NCI-H1105 treated with DMSO at 0.1 percent for 48 hours (cell line): ENCODE data around the gene KAT8.

Source experiments
- DNase-seq: peaks from one replicate; lab custom pipeline; 2025; lab: John Stamatoyannopoulos, UW

Gene KAT8

DNA sequence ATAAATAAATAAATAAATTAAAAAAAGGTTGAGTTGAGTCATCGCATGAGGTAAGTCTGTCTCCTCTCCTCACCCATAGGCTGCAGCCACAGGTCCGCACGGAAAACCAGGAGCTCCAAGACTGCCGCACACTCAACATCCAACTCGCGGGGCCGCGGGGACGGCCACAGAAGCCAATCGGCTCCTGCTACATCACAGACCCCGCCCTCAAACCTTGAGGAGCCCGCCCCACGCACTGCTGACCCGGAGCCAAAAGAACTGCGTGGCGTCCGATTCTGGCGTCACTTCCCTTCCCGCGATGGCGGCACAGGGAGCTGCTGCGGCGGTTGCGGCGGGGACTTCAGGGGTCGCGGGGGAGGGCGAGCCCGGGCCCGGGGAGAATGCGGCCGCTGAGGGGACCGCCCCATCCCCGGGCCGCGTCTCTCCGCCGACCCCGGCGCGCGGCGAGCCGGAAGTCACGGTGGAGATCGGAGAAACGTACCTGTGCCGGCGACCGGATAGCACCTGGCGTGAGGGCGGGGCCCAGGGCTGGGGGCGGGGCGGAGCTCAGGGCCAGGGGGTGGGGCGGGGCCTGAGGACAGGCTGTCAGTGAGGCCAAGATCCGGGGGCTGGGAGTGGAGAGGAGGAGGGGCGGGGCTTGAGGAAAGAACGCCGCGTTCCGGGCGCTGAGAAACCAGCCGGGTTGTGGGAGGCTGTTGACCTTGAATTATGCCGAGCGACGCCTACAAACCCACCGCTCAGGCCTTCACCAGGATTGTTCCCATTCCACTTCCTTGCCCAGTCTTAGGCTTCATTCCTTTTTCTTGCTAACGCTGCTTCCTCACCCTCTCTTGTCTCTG is at the start of gene KAT8:
Gene KAT8, plus strand, starts transcription at position 281 of the 839 bp plus-strand sequence. Its CDS starts 18 bp downstream, at position 299.
- peak; percentile 94 for DNase-seq

DNA sequence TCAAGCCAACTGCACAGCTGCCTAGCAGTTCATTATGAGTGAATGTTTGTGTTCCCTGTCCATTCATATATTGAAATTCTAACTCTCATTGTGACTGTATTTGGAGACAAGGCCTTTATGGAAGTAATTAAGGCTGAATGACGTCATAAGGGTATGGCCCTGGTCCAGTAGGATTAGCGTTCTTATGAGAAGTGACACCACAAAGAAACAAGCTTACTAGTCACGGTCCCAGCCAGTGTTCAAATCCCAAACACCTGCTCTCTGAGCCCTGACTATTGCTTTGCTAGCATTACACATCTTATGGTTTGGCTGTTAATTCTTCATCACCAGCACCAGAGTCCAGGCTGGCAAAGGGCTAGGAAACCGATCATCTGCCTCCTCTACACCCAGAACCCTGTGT is 45.6 kb upstream of the KAT8 start:
- DNase-seq: no peak

DNA sequence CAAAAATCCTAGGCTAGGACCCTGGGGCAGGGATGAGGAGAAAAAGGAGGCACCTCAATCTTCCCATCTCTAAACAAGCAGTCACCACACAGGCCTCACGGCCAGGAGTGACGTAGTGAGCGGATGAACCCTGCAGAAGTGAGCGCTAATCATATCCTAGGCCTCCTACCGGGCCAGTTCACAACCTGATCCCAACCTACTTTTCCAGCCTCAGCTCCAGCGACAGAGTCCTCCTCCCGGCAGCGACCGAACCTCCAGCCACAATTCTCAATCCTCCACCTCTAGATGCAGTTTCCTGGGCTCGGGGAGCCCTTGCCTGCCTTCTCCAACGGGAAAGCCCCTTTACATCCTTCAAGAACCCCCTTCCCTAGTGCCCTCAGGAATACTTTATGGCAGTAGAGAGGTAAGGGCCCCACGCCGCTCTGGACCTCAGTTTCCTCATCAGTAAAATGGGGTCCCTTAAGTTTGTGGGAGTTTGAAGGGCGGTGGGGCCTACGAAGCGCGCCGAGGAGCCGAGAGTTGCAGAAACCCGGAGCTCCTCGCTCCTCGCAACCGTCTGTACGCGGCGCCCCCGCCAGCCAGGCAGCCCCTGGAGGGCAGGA is 44.8 kb upstream of the KAT8 start:
- DNase-seq: no peak

DNA sequence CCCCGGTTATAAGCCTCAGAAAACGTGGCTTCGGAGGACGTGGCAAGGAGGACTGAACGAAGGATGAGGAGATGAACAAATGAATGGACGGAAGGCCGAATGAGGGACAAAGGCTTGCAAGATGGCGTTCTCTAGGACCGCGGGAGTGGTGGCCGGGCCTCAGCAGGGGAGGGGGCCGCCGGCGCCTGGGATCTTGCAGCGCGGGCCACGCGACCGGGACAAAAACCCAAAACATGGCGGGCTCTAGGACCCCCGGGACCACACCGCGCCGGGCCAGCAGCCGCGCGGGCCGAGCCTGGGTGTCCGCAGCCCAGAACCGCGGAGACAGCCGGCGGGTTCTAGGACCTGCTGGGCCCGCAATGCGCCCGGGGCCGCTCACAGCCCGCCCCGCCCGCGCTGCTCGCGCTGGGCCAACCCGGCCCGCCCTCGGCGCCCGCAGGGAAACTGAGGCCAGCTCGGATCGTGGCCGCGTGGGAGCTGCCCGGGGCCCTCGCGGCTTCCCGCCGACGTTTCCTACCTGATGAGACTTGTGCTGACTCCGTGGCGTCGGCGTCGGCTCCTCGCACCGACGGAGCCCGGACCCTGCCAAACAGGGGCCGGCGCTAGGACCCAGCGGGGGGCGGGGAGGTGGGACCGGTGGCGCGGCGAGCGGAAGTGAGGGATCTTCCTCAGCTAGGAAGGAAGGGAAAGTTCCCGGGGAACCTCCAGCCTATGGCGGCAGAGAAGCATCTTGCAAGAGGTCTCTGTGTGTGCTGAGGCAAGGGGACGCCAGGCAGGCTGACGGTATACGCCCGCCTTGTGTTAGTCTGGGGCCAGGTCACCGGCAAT is 44.1 kb upstream of the KAT8 start:
- peak; percentile 71 for DNase-seq

DNA sequence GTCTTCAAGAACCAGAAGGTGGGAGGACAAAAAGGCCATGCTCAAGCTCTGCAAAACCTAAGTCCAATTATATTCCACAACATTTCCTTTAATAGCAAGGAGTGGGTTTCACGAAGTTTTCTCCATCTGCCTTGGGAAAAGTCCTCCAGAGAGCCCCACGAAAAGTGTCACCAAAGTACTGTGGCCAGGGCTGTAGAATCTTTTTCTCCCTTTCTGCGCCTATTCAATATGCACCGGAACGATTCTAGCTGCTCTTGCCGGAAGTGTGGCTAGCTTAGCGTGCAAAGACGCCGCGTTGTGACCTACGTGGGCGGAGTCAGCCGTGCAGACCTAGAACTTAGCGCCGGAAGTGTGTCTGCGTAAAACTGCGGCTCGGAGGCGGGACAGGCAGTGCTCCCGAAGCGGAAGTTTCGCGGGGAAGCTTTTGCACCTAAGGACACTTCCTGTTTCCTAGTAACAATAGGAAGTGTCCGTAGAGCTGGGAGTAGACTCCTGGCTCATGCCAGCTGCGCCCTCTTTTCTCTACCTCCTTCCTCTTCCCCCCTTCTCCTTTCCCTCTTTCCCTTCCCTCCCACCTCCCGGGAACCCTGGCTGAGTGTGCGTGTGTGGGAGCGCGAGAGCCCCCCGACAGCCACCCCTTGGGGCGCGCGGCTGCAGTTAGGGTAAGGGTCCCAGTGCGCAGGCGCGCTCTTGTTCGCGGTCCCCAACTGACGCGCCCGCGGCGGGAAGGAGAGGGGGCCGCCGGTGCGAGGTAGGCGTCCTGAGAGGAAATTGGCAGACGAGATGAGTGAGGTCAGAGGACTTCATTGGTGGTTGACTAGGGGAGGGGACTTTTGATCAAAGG is 43.3 kb upstream of the KAT8 start, which contains the start of the genes ZNF646 and ZNF668:
Gene ZNF646, plus strand, starts transcription at position 453 of the 844 bp plus-strand sequence. CDS start 1,903 bp downstream, outside the sequence.
Gene ZNF668, minus strand, starts transcription at position 271 of the 844 bp plus-strand sequence. CDS start 9,781 bp downstream, outside the sequence.
- DNase-seq: peak; percentile 98

DNA sequence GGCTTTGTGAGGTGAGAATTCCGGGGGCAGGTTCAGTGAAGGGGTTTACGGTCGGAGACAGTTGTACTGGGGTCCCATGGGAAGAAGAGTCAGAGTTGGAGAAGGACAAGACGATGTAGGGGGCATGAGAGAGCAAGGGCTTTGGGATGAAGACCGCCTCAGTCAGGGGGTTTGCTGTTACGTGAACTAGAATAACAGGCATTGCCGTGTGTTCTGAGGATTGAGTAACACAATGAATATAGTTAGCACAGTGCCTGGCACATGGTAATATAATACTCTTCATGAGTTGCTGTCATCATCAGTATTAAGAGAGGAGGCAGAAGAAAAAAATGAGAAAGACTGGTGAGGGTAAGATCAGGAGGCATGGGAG is 42.7 kb upstream of the KAT8 start:
- DNase-seq: no peak

DNA sequence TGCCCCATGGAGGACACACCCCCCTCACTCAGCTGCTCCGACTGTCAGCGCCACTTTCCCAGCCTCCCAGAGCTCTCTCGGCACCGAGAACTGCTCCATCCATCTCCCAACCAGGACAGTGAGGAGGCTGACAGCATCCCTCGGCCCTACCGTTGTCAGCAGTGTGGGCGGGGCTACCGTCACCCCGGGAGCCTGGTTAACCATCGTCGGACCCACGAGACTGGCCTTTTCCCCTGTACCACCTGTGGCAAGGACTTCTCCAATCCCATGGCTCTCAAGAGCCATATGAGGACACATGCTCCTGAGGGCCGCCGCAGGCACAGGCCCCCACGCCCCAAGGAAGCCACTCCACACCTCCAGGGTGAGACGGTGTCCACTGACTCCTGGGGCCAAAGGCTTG is 41.1 kb upstream of the KAT8 start:
- DNase-seq: no peak

DNA sequence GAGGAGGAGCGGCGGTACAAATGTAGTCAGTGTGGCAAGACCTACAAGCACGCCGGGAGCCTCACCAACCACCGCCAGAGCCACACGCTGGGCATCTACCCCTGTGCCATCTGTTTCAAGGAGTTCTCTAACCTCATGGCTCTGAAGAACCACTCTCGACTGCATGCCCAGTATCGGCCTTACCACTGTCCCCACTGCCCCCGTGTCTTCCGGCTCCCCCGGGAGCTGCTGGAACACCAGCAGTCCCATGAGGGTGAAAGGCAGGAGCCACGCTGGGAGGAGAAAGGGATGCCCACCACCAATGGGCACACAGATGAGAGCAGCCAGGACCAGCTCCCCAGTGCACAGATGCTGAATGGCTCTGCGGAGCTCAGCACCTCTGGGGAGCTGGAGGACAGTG is 40.4 kb upstream of the KAT8 start:
- DNase-seq: no peak

DNA sequence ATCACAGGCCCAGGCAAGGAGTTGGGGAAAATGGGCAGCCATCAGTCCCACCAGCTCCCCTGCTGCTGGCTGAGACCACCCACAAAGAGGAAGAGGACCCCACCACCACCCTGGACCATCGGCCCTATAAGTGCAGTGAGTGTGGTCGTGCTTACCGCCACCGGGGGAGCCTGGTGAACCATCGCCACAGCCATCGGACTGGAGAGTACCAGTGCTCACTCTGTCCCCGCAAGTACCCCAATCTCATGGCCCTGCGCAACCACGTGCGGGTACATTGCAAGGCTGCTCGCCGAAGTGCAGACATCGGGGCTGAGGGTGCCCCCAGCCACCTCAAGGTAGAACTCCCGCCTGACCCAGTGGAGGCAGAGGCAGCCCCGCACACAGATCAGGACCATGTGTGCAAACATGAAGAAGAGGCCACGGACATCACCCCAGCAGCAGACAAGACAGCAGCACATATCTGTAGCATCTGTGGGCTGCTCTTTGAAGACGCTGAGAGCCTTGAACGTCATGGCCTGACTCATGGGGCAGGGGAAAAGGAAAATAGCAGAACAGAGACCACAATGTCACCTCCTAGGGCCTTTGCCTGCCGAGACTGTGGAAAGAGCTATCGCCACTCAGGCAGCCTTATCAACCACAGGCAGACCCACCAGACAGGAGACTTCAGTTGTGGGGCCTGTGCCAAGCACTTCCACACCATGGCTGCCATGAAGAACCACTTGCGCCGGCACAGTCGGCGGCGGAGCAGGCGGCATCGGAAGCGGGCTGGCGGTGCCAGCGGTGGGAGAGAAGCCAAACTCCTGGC is 39.7 kb upstream of the KAT8 start:
- DNase-seq: no peak

DNA sequence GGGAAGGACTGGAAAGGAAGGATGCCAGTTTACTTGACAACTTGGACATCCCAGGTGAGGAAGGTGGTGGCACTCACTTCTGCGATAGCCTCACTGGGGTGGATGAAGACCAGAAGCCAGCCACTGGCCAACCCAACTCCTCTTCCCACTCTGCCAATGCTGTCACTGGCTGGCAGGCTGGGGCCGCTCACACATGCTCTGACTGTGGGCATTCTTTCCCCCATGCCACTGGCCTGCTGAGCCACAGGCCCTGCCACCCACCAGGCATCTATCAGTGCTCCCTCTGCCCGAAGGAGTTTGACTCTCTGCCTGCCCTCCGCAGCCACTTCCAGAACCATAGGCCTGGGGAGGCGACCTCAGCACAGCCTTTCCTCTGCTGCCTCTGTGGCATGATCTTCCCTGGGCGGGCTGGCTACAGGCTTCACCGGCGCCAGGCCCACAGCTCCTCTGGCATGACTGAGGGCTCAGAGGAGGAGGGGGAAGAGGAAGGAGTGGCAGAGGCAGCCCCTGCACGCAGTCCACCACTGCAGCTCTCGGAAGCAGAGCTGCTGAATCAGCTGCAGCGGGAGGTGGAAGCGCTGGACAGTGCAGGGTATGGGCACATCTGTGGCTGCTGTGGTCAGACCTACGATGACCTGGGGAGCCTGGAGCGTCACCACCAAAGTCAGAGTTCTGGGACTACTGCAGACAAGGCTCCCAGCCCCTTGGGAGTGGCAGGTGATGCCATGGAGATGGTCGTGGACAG is 38.7 kb upstream of the KAT8 start:
- no peak for DNase-seq

DNA sequence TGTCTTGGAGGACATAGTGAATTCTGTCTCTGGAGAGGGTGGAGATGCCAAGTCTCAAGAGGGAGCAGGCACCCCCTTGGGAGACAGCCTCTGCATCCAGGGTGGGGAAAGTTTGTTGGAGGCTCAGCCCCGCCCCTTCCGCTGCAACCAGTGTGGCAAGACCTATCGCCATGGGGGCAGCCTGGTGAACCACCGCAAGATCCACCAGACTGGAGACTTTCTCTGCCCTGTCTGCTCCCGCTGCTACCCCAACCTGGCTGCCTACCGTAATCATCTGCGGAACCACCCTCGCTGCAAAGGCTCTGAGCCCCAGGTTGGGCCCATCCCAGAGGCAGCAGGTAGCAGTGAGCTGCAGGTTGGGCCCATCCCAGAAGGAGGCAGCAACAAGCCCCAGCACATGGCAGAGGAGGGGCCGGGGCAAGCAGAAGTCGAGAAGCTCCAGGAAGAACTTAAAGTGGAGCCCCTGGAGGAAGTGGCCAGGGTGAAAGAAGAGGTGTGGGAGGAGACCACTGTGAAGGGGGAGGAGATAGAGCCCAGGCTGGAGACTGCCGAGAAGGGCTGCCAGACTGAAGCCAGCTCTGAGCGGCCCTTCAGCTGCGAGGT is 38.0 kb upstream of the KAT8 start:
- DNase-seq: no peak

DNA sequence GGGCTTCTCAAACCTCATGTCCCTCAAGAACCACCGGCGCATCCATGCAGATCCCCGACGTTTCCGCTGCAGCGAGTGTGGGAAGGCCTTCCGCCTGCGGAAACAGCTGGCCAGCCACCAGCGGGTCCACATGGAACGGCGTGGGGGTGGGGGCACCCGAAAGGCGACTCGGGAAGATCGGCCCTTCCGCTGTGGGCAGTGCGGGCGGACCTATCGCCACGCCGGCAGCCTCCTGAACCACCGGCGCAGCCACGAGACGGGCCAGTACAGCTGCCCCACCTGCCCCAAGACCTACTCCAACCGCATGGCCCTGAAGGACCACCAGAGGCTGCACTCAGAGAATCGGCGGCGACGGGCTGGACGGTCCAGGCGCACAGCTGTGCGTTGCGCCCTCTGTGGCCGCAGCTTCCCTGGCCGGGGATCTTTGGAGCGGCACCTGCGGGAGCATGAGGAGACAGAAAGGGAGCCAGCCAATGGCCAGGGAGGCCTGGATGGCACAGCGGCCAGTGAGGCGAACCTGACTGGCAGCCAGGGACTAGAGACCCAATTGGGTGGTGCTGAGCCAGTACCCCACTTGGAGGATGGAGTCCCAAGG is 37.3 kb upstream of the KAT8 start:
- no peak for DNase-seq

DNA sequence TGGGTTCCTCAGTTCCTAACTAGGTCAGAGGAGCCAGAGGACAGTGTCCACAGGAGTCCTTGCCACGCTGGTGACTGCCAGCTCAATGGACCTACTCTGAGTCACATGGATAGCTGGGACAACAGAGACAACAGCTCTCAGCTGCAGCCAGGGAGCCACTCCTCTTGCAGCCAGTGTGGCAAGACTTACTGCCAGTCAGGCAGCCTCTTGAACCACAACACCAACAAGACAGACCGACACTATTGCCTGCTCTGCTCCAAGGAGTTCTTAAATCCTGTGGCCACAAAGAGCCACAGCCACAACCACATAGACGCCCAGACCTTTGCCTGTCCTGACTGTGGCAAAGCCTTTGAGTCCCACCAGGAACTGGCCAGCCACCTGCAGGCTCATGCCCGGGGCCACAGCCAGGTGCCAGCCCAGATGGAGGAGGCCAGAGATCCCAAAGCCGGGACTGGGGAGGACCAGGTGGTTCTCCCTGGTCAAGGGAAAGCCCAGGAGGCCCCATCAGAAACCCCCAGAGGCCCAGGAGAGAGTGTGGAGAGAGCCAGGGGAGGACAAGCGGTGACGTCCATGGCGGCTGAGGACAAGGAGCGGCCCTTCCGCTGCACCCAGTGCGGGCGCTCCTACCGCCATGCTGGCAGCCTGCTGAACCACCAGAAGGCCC is 36.6 kb upstream of the KAT8 start:
- DNase-seq: no peak

DNA sequence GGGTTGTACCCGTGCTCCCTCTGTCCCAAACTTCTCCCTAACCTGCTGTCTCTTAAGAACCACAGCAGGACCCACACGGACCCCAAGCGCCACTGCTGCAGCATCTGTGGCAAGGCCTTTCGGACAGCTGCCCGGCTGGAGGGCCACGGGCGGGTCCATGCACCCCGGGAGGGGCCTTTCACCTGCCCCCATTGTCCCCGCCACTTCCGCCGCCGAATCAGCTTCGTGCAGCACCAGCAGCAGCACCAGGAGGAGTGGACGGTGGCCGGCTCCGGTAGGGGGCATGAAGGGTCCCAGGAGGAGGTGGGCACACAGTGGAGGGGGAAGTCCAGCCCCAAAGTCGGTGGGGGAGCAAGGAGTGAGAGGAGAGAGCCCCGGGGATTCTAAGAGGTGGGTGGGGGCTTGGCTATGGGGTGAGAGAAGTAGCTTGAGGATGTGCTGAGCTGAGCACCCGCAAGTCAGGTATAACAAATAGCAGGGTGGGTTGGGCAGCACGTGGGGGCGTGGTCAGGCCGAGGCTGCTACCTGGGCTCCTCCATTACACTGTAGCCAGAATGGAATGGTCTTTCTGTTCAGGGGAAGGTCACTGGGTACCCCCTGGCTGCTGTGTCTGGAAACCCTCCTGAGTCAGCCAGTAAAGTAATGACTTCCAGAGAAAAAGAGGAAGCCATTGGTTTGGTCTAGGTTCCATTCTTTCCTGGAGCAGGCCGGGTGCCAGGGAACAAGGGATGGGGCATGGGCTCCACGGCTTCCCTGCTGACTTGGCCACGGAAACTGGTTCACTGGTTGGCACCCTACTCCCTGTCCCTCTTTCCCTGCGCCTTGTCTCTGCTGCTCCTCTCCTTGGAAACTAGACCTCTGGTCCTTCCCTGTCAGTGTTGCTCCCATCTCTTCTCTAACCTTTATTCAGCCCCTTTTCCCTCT is 35.8 kb upstream of the KAT8 start:
- no peak for DNase-seq

DNA sequence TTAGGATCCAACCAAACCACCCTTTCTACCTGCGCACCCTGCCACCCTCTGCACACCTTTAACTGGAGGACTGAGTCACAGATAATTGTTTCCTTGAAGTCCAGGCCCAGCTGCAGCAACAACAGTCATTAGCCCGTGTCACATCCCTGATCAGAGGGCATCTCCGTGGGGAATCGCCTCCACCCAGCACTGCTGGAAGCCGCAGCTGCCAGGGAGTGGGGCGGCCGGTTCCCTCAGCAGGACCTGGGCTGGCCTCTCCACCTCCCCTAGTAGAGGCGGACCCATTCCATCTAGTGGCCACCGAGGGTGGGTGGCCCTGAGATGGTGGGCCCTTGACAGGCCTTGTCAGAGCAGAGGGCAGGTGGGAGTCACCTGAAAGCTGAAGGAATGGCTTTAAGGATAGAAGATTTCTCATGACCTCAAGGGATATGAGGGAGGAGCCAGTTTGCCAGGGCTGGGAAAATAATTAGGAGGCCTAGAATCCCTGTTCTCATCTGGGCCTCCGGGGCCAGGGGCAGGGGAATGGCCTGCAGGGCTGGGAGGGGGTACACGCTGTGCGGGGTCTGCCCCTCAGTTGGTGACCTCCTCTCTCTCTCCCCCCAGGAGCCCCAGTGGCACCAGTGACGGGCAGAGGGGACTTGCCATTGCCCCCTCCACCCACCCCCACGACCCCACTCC is 35.0 kb upstream of the KAT8 start:
- DNase-seq: no peak

DNA sequence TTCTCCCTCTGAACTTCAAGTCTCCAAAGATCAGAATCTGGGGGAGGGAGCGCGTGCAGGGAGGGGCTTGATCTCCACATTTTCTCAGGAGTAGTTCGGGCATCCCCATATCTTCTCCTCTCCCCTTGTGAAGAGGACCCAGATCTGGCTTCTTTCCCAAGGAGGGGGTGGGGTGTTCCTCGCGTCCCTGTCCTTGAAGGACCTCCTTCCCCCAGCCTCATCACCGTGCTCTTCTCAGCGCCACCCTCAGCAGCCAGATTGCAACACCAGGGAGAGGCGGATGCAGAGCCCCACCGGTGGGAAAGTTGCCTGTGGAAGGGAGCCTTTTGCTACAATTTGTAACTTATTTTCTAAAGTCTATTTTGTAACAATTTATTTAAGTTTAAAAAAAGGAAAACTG is 34.4 kb upstream of the KAT8 start:
- DNase-seq: no peak

DNA sequence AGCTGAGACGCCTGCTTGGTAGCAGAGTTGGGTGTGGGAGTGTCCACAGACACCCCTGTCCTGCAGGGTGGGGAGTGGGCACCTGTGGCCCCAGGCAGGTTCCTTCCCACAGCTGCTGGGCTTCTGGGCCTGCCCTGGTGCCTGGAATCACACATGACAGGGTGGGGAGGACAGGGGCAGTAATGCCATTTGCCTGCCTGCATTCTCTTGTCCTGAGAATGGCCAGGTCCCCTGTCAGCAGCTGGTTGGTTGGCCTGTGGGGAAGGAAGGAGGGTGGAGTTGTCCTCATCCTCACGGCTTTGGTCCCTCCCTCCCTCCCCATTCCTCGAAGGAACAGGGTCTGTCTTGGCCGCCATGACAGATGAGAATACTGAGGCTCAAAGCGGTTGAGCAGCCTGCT is 33.9 kb upstream of the KAT8 start:
- DNase-seq: no peak
